Measurements from ENCODE around the gene CDC42BPA.
"Not testable (repeated sequence)": the region's sequence is repeated elsewhere in the genome, so short reads cannot be mapped to it uniquely, and the experiment has no call there.

CDC42BPA gene

DNA sequence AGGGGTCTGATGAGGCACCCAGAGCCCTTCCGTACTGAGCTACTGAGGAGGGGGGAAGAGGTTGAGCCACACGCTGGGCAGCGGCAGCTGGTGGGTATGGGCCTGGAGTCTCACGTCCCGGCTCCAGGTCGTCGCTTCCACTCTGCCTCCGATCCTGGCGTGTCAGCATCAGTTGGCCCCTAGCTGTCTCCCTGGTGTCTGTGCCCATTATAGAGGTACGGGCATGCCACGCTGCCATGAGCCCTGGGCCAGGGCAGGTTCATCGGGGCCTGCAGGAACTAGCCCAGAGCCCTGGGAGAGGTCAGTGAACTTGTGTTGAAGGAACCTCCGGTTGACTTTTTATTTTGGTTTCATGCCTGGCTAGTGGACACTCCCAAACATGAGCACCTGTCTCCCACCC lies 360.0 kb downstream of the CDC42BPA start:
- DNase-seq: no peak

DNA sequence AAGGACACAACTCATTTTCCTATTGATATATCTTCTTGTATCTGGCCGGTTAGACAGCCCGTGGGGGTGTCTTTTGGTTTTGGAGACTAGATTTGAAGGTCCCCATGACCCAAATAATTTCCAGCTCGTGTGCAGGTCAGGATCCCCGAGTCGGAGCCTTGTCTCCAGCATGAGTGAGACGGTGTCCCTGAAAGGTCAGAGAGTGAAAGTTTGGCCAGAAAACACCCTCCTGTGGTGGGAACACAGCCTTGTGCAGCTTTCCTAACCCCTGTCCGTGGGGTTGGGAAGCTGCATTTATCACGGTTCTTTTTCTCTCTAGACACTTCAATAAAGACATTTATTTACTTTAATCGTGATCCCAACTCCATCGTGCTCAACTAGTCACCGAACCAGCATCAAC lies 360.6 kb downstream of the CDC42BPA start:
- no peak for DNase-seq

DNA sequence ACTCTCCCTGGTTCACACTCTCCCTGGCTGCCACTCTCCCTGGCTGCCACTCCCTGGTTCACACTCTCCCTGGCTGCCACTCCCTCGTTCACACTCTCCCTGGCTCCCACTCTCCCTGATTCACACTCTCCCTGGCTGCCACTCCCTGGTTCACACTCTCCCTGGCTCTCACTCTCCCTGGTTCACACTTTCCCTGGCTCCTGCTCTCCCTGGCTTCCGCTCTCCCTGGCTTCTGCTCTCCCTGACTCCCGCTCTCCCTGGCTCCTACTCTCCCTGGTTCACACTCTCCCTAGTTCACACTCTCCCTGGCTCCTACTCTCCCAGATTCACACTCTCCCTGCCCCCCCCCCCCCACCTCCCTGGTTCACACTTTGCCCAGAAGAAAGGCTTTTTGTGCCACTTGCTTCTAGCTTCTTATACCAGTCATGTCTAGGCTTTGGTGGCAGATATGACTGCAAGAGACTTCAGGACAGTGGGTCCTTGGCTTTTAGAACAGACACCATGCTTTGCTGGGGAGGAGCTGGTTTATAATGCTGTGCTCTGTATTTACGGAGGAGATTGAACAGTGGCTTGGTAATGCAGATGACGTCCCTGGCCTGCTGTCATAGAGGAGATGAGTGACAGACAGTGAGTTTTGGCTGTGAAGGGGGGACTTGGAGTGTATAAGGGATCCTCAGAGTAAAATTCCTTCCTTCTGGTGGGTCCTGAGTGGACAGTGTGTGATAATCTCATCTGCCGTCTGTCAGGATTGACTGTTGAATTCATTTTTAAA lies 361.2 kb downstream of the CDC42BPA start:
- no peak for DNase-seq

DNA sequence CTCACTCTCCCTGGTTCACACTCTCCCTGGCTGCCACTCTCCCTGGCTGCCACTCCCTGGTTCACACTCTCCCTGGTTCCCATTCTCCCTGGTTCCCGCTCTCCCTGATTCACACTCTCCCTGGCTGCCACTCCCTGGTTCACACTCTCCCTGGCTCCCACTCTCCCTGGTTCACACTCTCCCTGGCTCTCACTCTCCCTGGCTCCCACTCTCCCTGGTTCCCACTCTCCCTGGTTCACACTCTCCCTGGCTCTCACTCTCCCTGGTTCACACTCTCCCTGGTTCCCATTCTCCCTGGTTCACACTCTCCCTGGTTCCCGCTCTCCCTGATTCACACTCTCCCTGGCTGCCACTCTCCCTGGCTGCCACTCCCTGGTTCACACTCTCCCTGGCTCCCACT lies 362.4 kb downstream of the CDC42BPA start:
- not testable (repeated sequence) for DNase-seq

DNA sequence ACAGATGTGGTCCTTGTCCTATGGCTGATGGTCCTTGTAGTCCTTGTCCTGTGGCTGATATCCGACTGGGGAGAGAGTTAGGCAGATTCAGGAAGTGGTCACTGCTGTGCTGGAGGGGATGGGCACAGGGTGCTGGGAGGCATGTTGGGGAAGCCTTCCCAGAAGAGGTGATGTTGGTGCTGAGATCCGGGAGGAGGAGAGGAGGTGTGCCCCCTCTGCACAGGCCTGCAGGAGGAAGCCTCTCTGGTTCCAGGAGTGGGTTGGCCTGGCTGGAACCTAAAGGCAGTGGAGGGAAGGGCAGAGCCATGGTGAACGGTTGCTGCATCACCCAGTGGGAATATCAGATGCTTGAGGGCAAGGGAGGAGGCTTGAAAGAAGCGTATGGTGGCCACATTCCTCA lies 363.5 kb downstream of the CDC42BPA start:
- no peak for DNase-seq

DNA sequence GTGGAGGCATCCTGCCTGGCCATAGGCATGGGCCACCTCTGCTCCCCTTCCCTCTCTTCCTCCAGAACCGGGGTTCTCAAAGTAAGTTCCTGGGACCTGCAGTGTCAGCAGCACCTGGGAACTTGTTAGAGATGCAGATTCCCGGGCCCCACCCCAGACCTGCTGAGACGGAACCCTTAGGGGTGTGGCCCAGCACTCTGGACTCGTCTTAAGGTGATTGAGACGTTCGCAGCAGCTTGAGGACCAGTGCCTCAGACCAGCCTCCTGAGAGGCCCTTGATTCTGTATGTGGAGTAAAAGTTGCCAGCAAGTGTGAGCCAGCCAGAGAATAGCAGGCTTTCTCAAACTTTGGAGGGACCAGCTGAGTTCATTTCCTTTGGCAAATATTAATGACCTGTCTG lies 364.0 kb downstream of the CDC42BPA start:
- DNase-seq: no peak

DNA sequence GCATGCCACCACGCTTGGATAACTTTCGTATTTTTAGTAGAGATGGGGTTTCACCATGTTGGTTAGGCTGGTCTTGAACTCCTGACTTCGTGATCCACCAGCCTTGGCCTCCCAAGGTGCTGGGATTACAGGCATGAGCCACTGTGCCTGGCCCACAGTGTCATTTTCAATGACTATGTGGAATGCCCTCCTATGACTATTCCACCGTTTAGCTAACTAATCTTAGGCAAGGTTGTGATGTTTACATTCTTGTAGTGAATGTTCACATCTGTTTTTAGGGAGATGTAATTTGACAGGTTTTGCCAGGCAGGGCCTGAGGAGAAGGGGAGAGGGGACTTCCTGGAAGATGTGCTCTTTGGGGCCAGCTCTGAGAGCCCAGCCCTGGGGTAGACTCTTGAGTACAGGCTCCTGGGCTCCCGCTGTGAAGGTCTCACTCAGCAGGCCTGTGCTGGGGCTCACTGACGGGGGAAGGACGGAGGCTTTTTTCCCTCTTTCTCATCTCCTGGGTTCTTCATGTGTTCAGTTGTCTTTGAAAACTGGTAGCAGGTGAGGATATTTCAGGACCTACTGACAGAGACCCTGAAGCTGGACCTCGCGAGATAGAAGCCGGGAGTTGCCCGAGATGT lies 365.0 kb downstream of the CDC42BPA start:
- no peak for DNase-seq

DNA sequence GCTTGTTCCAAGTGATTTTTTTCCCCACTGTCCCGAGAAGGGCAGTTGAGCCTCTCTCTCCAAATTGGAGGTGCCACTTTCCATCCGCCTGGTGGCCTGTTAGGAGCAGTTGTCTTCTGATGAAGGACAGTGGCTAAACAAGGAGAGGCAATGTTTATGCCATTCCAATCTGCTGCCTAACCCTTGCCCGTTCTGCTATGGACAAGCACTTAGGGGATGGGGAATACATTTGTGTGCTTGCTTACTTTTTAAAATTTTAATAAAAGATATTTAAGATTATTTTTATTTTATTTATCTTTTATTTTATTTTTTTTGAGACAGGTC lies 366.2 kb downstream of the CDC42BPA start:
- no peak for DNase-seq

DNA sequence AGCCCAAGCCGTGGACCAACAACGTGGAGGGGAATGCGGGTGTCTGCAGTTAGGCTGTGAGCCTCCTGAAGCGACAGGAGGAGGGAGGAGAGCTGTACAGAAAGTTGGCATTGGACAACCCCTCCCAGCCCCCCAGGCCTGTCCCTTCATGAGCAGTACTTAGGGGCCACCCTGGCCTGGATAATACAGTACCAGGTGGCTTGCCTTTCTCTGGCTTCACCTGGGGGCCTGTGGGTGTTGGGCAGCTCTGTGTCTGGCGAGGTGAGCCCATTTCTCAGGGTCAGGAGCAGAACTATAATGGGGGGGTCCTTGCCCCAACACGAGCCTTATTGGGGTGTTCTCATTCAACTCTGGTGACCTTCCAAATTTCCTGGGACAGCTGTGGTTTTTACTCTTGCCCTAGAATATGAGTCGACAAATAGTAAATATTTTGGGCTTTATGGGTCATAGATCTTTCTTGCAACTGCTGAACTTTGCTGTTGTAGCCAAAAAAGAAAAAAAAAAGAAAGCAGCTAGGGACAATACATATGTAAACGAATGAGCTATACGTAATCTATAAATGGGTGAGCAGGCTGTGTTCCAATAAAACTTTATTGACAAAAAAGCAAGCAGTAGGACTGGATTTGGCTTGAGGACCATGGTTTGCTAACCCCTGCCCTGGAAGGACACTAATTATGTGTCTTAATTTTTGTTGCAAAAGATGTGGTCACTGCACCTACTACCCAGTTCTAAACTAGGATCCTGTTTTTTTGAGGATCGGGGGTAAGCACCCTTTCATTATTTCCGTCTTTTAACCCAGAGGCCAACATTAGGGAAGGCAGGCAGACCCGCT lies 366.8 kb downstream of the CDC42BPA start:
- DNase-seq: no peak

DNA sequence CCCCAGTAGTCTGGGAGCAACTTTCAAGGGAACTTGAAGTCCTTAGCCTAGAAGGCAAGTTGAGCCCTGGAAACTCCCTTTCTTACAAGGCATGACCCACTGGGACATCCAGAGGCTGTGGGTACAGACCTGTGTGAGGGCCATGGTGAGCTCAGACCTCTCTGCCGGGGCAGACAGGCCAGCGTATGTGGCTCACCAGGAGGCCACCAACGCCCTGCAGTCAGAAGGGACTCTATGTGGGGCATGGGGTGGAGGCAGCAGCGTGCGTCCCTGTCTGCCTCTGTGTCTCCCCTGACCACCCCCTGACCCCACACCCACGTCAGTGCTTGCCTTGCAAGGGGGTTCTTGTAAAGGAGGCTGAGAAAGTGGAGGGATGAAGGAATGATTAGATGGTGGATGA lies 367.4 kb downstream of the CDC42BPA start:
- no peak for DNase-seq

DNA sequence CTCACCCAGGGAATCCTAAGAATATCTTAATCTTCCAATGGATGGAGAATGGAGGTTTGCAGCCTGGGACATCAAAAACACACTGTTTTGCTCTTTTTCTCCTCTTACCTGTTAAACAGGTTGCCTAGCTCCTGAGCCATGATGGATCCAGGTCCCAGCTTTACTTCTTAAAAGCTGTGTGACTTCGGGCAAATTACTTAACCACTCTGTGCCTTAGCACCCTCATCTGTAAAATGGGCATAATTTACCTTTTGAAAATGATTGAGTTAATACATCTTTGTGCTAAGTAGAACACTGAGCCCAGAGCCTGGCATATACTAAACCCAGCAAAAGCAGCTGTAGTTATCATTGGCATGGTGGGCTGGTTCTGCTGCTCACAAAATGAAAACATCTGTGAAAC lies 368.0 kb downstream of the CDC42BPA start:
- no peak for DNase-seq

DNA sequence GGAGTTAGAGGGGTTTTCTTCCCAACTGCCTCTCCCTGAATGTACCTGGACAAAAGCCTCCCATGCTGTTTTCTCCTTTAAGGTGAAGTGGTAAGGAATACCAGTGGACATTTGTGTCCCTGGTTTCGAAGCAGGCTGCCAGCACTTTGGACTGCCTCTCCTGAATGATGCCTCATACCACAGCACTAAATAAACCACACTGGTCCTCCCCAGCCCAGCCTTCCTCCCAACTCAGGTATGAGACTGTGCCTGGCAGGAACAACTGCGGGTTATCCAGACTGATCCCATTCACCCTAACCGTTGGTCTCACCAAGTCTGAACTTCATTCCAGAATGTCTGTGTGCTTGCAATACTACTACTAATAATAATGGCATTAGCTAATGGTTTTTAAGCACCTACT lies 368.9 kb downstream of the CDC42BPA start:
- no peak for DNase-seq

DNA sequence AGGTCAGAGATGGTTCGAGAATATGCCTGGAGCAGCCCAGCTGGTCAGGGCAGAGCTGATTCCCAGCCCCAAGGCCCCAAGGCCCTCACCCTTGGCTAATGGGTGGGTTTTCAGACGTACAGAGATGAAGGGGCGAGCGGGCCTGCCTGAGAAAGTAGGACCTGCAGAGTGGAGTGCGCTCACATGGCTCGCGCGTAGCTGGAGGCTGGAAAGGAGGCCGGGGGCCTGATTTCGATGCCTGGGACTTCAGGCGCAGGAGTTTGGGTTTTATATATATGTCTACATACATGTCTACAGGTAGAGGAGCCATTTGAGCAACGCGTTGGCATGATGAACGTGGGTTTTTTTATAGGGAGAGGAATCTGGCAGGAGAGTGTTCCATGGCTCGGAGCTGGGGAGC lies 369.3 kb downstream of the CDC42BPA start:
- no peak for DNase-seq

DNA sequence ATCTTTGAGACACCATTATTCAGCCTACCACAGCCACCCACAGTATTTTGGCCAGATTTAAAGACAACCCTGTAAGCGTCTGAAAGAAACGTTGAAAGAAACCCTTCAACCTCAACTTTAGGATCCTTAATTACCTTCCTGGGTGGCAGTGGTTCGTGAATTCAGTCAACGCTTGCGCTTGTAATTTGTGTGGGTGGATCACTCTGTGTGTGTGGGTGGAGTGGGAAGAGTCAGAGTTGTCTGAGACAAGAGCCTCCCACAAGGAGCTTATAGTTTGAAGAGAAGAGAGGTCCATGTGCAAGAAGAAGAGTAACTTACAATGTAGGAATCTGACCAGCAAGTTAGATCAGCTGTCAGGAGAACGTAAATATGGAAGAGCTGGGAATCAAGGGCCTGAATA lies 369.8 kb downstream of the CDC42BPA start:
- DNase-seq: no peak

DNA sequence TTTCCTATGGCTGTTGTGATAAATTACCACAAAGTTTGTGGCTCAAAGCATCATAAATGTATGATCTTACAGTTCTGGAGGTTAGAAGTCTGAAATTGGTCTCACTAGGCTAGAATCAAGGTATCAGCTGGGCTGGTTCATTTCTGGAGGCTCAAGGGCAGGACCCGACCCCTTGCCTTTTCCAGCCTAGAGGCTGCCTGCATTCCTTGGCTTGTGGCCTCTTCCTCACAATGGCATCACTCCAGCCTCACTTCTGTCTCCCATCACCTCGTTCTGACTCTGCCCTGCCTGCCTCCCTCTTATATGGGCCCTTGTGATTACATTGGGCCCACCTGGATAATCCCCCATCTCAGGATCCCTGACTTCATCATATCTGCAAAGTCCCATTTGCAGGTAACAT lies 370.2 kb downstream of the CDC42BPA start:
- DNase-seq: no peak

DNA sequence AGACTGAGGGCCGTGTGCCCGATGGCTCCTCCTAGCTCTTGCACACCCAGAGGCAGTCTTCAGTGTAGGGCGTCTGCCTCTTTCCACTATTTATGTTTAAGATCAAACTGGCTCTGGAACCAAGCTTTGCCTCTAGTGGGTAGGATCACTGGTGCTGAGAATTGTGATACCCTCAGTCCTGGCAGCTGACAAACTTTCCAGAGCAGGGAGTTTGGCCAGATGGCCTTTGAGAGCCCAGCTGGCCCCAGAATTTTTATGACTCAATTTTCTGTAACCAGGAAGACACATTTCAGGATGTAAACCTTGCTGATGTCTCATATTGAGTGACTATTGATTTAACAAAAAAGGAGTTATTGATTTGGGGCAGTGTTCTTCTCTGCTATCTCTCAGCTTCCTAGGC lies 371.5 kb downstream of the CDC42BPA start:
- no peak for DNase-seq

DNA sequence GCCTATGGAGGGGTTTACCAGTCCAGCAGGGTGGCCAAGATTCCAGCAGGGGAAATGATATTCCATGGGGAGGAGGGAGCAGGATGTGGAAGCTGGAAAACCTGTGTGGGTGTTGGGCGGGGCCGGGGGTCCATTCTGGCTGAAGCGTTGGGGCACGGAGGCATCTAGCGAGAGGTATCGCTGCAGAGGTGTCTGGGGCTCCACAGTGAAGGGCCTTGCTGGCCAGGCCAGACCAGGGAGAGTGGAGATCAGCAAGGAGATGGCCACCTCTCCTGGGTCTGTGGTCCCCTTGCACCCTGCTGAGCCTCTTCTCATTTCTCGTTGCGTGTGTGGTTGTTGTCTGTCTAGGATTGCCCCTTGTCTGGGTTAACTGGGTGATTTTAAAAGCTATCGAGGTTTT lies 372.0 kb downstream of the CDC42BPA start:
- DNase-seq: no peak

DNA sequence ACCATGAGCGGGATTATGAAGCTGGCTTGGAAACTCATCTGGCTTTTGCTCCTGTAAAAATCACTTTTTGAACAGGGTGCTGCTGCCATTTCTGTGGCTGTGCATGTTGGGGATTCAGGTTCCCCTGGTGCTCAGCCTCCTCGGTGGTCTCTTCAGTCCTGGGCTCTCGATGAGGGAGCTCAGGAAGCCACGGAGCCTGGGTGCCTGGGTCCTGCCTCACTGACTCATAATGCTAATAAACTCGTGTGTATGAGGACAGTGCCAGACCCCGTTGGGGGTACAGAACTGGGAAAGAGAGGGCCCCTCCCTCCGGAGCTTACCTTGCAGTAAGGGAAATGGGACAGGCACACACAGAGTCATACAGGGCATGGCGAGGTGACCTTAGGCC lies 372.4 kb downstream of the CDC42BPA start:
- no peak for DNase-seq

DNA sequence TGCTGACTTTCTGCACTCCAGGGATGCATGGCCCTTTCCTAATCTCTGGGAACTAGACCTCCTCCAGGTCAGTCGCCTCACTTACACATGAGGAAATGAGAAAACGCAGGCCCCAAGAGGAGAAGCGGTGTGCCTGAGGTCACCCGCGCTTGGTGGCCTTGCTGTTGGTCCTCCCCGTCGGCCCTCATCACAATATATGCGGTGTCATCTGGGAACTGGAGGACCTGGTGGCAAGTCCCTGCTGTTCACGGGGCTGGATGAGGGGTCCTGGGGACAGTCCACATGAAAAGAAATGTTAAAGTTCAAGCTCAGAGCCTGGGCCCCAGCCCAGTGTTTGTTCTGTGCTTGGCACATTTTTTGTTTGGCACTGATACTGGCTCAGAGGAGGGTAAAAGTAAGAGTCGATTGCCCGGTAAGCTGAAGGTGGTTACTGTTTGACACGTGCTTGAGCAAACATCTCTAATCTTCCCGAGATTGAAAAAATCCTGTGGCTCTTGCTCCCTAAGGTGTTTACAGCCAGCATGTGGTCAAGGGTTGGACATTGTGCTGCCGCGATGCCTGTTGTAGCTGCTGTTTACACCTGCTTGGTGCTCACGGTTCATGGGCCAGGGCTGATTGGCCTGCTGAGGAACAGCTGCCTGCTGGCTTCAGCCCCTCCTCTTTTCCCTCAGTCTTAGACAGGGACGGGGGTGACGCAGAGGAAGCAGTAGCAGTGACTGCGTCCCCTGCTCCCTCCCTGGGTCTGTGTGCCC lies 373.0 kb downstream of the CDC42BPA start:
- DNase-seq: no peak

DNA sequence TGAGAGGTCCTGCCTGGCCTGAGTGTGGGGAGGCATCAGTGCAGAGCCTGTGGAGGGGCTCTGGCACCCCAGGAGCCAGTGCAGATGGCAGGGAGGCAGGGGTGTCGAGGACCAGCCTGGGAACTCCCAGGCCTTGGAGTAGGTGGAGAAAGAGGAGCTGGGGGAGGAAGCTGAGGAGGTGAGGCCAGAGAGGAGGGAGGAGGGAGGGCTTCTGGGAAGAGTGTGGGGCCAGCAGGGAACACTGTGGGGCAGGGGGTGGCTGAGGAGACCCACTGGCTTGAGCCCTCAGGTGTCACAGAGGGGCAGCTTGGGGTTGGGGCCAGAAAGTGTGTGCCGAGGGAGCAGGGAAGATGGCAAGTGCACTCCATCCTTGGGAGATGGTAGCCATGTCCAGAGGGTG lies 374.4 kb downstream of the CDC42BPA start:
- DNase-seq: no peak

DNA sequence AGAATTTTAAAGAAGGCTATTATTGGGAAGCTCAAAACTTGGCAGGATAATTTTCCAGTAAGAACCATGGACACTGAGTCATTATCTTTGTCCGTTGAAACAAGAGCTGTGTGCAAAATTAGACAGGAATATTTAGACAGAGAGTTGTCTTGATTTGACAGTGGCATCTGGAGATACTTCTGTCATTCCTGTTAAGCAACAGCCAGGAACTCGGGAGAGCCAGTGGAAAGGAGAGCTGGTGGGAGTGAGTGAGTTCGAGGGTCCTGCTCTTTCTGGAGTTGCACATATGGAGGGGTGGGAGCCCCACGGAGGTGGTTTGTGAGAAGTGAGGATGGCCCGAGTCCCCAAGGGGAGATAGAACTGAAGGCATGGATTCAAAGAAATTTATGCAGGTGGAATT lies 375.1 kb downstream of the CDC42BPA start:
- DNase-seq: no peak

DNA sequence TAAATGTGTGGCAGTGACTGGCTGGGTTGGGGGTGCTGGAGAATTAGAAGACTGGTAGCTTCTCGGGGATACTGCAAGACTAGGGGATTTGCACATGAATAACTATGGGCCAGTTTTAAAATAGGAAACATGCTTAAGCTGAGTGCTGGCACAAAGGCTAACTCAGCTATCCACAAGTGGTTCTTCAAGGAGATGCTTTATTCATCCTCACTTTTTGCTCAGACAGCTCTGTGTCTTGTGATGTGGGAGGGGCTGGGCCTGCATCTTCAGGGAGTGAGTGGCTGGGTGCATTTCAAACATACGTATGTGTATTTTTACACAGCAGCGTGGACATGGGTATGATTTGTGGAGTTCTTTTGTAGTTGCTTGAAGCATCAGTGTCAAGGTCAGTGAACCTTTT lies 375.9 kb downstream of the CDC42BPA start:
- no peak for DNase-seq

DNA sequence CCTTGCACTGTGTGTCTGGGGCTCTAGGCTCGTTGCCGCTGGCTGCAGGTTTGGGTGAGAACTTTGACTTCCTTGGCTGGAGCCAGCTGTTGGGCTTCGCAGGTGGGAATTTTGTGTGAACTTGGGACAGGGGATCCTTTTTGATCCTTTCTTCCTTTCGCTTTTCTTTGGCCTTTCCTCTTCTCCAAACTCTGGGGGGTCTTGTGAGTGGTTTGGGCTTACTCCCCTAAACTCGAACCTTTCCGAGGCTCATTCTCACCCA lies 377.6 kb downstream of the CDC42BPA start:
- DNase-seq: no peak

Data from GDM1 (cell line).